GM23338 (cell line): Measurements from ENCODE around the gene SNAP47.

Source experiments
- CTCF ChIP-seq, 2 experiments: fragments of 200-600 bp in 1 of 2; sonication (generic) in 1 of 2; conservative IDR thresholded peaks; 2 replicates each; pipeline versions ENCODE4 v1.5.1 to v1.6.1; 2016 to 2017; ENCODE audit warnings: antibody characterized with exemption in 2 of 2, low read depth in 2 of 2, mild to moderate bottlenecking in 2 of 2, moderate library complexity in 1 of 2
- EZH2 ChIP-seq: fragments of 200-600 bp; sonication (generic); IDR thresholded peaks from one replicate; pipeline ENCODE4 v1.8.0; 2017; ENCODE audit warnings: antibody characterized with exemption, mild to moderate bottlenecking, low read depth; ENCODE audit not compliant: unreplicated experiment

- TF ChIP-seq CTCF (conservative IDR thresholded peaks at IDR 0.05; ENCODE audit: low read depth in 2 of 2) (no peak), EZH2 (no peak)
These were observed 68.7 kb downstream of the SNAP47 start for GRCh38 chr1:227803933-227804332.
